ENCODE measurements around the gene ADAM12.

ADAM12 gene

DNA sequence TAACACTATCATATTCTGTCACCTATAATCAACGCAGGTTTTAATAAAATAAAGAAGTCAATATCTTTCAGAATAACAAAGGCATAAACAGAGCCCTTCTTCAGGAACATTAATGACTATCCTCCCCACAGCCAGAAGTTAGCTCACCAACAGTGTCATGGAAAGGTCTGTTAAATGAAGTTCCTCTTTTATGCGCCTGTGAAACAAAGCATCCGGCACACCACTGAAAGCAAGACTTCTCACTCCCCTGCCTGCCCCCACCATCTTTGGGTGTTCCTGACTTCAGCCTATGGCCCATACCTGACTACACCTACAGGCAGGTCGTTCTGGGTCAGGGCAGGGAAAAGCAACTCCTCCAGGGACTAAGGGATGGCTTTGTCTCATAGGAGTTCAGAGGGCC lies 286.5 kb downstream of the ADAM12 start:
- H3K4me3 ChIP-seq (ENCODE audit: control insufficient read depth, low read depth, low read length) = no peak overlapping the region
- TF ChIP-seq CTCF (IDR thresholded peaks at IDR 0.05; ENCODE audit: control insufficient read depth, insufficient read depth, low read depth, low read length, missing control alignments) = no peak
- DNase-seq (ENCODE audit: low read depth) = no peak

DNA sequence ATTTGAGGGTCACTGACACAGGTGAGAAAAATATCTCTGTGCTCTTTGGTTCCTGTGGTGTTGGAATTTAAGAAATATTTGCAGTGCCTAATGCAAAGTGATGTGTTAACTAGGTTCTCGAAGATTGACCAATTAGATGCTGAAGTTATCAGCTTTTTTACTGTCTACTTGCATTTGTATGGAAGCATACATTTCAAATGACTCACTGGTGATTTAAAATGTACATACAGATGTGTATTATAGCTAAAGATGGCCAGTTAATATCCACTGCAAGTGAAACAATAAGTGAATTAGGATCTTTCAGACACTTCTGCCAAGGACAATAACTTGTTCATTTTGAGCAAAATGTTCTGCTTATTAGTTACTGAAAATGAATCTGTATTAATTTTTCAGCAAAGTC lies 287.0 kb downstream of the ADAM12 start:
- H3K4me3 ChIP-seq (ENCODE audit: control insufficient read depth, low read depth, low read length) = no peak overlapping the region

DNA sequence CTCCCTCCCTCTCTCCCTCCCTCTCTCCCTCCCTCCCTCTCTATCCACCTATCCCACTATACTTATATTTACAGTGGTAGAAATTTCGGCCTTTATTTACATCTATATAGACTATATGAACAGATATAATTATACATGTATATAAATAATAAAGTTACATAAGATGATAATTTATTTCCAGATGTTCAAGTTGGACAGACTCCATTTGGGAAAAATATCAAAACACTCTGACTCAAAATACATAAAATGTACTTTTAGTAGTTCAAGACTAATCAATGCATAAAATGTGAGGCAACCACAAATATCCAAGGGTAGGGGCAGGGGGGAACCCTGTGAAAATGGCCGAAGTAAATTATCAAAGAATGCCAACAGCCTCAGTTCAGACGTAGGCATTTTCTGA lies 288.9 kb downstream of the ADAM12 start:
- no peak overlapping the region for H3K4me3 ChIP-seq (ENCODE audit: control insufficient read depth, low read depth, low read length)
- no peak for TF ChIP-seq CTCF (IDR thresholded peaks at IDR 0.05; ENCODE audit: control insufficient read depth, insufficient read depth, low read depth, low read length, missing control alignments)
- DNase-seq (ENCODE audit: low read depth) = no peak

More for the DNA sequence above, 287.0 kb downstream of the ADAM12 start:
- no peak for TF ChIP-seq CTCF (IDR thresholded peaks at IDR 0.05; ENCODE audit: control insufficient read depth, insufficient read depth, low read depth, low read length, missing control alignments)
- no peak for DNase-seq (ENCODE audit: low read depth)

- TF ChIP-seq CTCF (IDR thresholded peaks at IDR 0.05; ENCODE audit: control insufficient read depth, insufficient read depth, low read depth, low read length, missing control alignments) = no peak
- no peak for DNase-seq (ENCODE audit: low read depth)
- H3K4me3 ChIP-seq (ENCODE audit: control insufficient read depth, low read depth, low read length) = no peak overlapping the region
Measured at GRCh38 chr10:126098226-126098581, 290.1 kb downstream of the ADAM12 start.

DNA sequence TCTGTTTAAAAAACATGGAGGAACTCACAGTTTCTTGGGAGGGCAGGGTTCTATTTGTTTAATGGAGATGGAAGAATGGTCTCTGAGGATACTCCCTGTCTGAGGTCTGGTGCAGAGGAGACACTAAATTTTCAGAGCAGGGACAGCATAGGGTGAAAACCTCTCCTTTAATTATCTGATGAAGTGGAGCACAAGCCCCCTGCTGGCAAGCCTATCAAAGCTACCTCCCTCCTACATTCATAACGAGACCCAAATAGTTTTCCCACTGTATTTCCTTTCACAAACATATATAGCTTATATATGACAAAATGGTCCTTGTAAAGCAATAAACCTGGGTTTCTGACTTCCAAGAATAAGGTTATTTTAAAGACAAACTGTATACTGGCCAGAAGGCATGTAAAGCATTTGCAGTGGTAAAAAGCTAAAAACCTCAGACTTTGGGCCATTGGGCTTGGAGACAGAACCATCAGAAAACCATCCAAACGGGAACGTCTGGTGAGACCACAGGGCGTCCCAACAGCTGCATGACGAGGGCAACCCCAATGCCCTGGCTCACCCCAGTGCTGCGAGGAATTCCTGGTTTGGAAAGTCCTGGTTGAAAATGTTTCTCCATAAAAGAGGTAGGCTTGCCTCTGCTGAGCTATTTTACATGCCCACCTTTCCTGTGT lies 290.6 kb downstream of the ADAM12 start:
- DNase-seq (ENCODE audit: low read depth) = no peak
- peak; percentile 12 for TF ChIP-seq CTCF (IDR thresholded peaks at IDR 0.05; ENCODE audit: control insufficient read depth, insufficient read depth, low read depth, low read length, missing control alignments)
- no peak overlapping the region for H3K4me3 ChIP-seq (ENCODE audit: control insufficient read depth, low read depth, low read length)

DNA sequence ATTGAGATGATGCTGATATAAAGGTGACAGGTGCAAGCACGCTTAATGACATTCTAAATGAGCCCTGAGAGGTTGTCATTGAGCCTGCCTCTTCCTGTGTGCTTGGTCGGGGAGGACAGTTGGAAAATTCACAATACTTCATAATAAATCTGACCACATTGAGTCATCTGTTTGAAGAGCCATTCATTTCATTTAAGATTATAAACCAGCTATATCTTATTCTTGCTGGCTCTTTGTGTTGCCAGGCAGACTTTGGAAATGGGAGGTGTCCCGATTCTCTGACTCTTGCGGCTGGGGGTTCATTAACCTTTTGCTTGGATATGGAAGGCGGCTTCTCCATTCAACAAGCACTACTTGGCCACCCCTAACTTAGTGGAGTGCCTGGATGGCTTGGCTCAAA lies 293.7 kb downstream of the ADAM12 start:
- TF ChIP-seq CTCF (IDR thresholded peaks at IDR 0.05; ENCODE audit: control insufficient read depth, insufficient read depth, low read depth, low read length, missing control alignments) = no peak
- DNase-seq (ENCODE audit: low read depth) = peak; percentile 11
- H3K4me3 ChIP-seq (ENCODE audit: control insufficient read depth, low read depth, low read length) = no peak overlapping the region
